IPS-11a (cell line): ENCODE data around the gene KCNAB3.

ENCODE experiments used
- H3K4me3 ChIP-seq: one replicate; pipeline ENCODE4 v1.5.1; 2013; ENCODE audit warnings: low read depth, low read length, control low read depth

Gene KCNAB3

DNA sequence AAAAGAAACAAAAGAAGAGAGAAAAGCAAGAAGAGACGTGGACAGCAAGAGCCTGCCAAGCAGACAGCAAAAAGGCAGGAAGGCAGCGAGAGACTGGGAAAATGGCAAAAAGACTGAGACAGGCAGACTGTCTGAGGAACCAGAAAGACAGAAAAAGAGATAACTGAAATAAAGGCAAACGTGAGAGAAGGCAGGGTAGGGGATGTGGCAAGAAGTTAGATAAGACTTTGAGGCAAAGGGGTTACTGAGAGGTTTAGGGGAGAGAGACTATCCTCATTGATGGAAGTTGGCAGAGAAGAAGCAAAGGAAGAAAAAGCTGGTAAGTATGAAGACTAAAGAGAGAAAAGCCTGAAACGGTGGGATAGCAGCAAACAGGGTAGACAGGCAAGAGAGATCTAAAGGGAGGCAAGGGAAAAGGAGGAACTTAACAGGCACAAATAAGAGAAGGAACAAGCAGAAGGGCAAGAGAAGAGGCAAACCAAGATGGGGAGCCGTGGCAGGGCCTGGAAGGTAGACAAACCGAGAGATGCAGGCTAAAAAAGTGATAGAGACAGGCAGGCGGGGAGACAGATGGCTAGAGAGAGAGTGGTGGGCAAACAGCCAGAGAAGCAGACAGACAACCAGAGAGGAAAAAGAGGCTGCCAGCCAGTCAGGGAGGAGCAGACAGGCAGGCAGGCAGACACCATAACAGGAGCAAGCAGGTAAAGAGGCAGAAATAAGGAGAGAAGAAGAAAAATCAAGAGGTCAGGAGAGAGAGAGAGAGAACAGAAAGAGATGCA is 48.2 kb downstream of the KCNAB3 start:
- H3K4me3 ChIP-seq = no peak overlapping the region

DNA sequence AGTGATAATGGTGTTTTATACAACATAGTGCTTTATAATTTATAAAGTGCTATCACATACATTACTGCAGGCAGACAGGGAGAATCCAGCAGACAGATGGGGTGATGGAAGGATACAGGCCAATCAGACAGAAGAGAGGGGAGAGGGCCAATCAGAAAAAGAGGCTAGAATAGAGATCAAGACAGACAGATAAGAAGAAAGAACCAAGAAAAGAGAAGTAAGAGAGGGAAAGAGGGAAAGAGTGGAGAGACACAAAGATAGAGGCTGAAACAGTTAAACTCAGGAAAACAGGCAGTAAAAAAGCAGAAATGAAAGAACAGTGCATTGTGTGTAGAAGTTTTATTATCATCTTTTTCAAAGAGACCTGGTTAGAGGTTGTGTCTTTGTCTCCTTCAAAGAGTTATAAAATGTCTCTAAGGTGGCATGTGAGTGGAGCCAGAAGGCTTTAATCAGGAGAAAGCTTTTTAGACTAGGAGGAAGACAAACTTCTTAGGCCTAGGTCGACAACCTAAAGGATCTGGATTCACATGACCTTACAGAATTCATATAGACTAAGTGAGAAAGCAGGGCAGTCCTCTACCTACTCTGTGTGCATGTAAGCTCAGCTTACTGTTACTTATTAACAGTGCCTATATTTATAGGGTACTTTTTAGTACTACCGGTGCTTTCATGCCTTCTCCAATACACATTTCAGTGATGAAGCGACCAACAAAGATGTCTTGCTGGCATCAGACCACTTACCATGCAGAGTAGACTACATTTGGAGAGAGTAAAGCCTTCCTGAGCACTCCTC is 49.4 kb downstream of the KCNAB3 start:
- H3K4me3 ChIP-seq = no peak overlapping the region

DNA sequence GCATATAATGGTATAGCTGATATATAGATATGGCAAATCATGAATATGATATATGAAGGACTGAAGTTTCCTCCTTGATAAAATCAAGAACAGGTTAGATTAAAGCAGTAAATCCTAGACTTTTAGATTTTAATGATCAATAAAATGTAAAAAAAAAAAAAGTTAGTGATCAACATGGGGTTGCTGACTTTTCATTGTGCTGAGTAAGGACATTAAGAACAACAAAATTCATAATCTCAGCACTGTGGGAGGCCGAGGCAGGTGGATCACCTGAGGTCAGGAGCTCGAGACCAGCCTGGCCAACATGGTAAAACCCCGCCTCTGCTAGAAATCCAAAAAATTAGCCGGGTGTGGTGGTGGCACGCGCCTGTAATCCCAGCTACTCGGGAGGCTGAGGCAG is 51.4 kb downstream of the KCNAB3 start:
- H3K4me3 ChIP-seq = no peak overlapping the region

DNA sequence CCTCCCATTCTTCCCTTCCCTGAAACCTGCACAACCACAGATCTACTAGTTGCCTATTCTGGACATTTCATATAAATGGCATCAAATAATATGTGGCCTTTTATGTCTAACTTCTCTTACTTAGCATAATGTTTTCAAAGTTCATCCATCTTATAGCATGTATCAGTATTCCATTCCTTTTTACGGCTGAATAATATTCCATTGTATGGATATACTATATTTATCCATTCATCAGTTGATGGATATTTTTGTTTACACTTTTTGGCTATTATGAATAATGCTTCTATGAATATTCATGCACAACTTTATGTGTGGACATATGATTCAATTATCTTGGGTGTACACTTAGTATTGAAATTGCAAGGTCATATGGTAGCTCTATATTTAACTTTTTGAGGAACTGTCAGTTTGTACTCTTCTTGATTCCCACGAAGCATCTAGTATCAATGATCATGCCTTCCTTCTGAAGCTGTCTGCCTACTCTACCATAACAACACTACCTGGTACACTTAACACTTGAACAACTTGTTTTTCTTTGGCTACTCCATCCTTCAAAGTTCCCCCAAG is 53.8 kb downstream of the KCNAB3 start:
- no peak overlapping the region for H3K4me3 ChIP-seq

DNA sequence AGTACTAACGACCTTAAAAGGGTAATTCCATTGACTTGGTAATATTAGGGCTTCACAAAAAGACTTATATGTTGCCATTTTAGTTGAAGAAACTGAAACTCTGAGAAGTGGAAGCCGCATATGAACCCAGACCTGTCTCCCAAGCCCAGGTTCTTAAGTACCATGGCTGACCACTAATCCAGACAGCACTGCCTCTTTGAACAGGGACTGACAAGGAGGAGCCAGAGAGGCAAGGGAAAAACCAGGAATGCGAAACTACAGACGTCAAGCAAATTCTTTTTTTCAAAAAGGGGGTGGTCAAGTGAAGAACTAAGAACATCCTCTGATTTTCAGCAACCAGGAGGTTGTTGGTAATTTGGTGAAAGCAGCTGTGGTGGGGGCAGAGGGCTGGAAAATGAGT is 56.6 kb downstream of the KCNAB3 start:
- H3K4me3 ChIP-seq = no peak overlapping the region
